ENCODE measurements around the gene MAGI3. TPM values are rescaled to one million over a fixed set of nuclear protein-coding genes. Genes with fewer than 3 reads are reported as not detected.
A peak's percentile ranks its signal among the peaks of the same experiment; 100 is the strongest.

Gene MAGI3
- total and polyA plus RNA-seq, 2 of the 13 experiments (the other 11 are each of a cell fraction or from before 2014, with no cell fraction given) = 4.0 to 11.8 TPM

DNA sequence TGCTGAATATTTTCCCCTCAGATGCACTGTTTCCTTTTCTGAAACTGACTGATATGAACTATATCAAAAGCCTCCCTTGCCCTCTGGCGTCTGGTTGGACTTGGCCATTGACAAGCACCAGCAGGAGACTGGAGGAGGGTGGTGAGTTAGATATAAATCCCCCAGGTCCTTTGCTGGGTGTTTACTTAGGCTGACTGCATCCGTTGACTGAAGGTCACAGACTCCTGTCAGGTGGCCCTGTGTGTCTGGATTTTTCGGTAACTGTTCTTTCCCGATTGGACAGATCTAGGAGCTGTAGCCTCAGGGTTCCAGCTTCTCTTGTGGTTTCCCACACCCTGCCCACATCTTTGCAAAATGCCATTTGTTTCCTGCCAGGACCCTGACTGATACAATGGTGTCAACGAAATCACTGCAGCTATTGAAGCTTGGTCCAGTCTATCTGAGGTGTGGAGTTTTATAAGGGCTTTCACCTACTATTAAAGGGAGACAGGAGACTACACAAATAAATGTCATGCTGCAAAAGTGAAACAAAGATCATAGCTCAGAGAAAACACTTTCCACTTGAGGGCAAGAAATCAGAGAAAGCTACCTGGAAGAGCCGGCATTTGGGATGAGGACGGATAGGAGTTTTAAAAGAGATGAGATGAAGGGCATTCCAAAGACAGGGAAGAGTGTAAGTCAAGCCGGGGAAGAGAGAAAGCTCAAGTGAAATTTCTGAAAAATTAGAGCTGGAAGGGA, 1.5 kb upstream of the MAGI3 start (continued):
- TF ChIP-seq MLXIP (CRISPR knock-in tag; IDR thresholded peaks at IDR 0.05; ENCODE audit: borderline replicate concordance) = no peak
- TF ChIP-seq, protein P1, sequence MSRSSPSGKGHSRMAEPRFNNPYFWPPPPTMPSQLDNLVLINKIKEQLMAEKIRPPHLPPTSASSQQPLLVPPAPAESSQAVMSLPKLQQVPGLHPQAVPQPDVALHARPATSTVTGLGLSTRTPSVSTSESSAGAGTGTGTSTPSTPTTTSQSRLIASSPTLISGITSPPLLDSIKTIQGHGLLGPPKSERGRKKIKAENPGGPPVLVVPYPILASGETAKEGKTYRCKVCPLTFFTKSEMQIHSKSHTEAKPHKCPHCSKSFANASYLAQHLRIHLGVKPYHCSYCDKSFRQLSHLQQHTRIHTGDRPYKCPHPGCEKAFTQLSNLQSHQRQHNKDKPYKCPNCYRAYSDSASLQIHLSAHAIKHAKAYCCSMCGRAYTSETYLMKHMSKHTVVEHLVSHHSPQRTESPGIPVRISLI (CRISPR knock-in tag; IDR thresholded peaks at IDR 0.05; ENCODE audit: borderline replicate concordance) = no peak
- TF ChIP-seq HIVEP1 (CRISPR knock-in tag; IDR thresholded peaks at IDR 0.05) = no peak
- no peak for TF ChIP-seq ZNF703 (CRISPR knock-in tag; IDR thresholded peaks at IDR 0.05; ENCODE audit: borderline replicate concordance)
- TF ChIP-seq KDM1A (CRISPR knock-in tag; IDR thresholded peaks at IDR 0.05) = peak; percentile 24; the same call in 1 of the 2 replicates
- no peak for TF ChIP-seq CREB3 (CRISPR knock-in tag; IDR thresholded peaks at IDR 0.05)
- TF ChIP-seq FOSL2 (CRISPR knock-in tag; IDR thresholded peaks at IDR 0.05) = peak; percentile 64
- TF ChIP-seq, protein P2, sequence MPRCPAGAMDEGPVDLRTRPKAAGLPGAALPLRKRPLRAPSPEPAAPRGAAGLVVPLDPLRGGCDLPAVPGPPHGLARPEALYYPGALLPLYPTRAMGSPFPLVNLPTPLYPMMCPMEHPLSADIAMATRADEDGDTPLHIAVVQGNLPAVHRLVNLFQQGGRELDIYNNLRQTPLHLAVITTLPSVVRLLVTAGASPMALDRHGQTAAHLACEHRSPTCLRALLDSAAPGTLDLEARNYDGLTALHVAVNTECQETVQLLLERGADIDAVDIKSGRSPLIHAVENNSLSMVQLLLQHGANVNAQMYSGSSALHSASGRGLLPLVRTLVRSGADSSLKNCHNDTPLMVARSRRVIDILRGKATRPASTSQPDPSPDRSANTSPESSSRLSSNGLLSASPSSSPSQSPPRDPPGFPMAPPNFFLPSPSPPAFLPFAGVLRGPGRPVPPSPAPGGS (CRISPR knock-in tag; IDR thresholded peaks at IDR 0.05) = no peak
- TF ChIP-seq, protein P3, sequence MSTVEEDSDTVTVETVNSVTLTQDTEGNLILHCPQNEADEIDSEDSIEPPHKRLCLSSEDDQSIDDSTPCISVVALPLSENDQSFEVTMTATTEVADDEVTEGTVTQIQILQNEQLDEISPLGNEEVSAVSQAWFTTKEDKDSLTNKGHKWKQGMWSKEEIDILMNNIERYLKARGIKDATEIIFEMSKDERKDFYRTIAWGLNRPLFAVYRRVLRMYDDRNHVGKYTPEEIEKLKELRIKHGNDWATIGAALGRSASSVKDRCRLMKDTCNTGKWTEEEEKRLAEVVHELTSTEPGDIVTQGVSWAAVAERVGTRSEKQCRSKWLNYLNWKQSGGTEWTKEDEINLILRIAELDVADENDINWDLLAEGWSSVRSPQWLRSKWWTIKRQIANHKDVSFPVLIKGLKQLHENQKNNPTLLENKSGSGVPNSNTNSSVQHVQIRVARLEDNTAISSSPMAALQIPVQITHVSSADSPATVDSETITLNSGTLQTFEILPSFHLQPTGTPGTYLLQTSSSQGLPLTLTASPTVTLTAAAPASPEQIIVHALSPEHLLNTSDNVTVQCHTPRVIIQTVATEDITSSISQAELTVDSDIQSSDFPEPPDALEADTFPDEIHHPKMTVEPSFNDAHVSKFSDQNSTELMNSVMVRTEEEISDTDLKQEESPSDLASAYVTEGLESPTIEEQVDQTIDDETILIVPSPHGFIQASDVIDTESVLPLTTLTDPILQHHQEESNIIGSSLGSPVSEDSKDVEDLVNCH (CRISPR knock-in tag; IDR thresholded peaks at IDR 0.05) = no peak
- TF ChIP-seq, protein P4, sequence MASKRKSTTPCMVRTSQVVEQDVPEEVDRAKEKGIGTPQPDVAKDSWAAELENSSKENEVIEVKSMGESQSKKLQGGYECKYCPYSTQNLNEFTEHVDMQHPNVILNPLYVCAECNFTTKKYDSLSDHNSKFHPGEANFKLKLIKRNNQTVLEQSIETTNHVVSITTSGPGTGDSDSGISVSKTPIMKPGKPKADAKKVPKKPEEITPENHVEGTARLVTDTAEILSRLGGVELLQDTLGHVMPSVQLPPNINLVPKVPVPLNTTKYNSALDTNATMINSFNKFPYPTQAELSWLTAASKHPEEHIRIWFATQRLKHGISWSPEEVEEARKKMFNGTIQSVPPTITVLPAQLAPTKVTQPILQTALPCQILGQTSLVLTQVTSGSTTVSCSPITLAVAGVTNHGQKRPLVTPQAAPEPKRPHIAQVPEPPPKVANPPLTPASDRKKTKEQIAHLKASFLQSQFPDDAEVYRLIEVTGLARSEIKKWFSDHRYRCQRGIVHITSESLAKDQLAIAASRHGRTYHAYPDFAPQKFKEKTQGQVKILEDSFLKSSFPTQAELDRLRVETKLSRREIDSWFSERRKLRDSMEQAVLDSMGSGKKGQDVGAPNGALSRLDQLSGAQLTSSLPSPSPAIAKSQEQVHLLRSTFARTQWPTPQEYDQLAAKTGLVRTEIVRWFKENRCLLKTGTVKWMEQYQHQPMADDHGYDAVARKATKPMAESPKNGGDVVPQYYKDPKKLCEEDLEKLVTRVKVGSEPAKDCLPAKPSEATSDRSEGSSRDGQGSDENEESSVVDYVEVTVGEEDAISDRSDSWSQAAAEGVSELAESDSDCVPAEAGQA (IDR thresholded peaks at IDR 0.05; ENCODE audit: low read depth) = no peak
- TF ChIP-seq, protein P4 (CRISPR knock-in tag; IDR thresholded peaks at IDR 0.05; ENCODE audit: borderline replicate concordance) = no peak
- peak; percentile 97 for TF ChIP-seq FOXA3 (CRISPR knock-in tag; IDR thresholded peaks at IDR 0.05)
